Activated CD4-positive, alpha-beta memory T cell treated with anti-CD3 and anti-CD28 coated beads, Interleukin-2, amount 10 ng/mL, durations not matched to agents 7 days and 5 days (primary cell): ENCODE results near the gene ZNF426. TPM values are rescaled to one million over a fixed set of nuclear protein-coding genes. Genes with fewer than 3 reads are reported as not detected.

ENCODE experiments used
- total RNA-seq, 2 experiments: library from RNA; stranded (reverse); gene quantifications; one replicate each; pipeline ENCODE4 v1.2.3, GENCODE V29; 2021

Gene ZNF426
- total RNA-seq, 2 experiments from 2014 or later: 15.5 to 16.1 TPM

Other genes starting within 250 kb of the ZNF426 start
- 10 to 100 TPM; 10.7 to 11.7 TPM for gene ZNF699, start 228.8 kb downstream of the ZNF426 start, total RNA-seq
- gene ZNF559, start 214.5 kb downstream of the ZNF426 start, total RNA-seq: 10 to 100 TPM; 15.6 to 18.5 TPM
- gene ZNF177, start 175.6 kb downstream of the ZNF426 start, total RNA-seq: under 1 TPM; 0.50 to 0.60 TPM
- gene ZNF266, start 103.1 kb downstream of the ZNF426 start, total RNA-seq: 10 to 100 TPM; 31.3 to 32.1 TPM
- not detected for gene ZNF560, start 40.0 kb downstream of the ZNF426 start, total RNA-seq
- 10 to 100 TPM; 40.5 to 44.6 TPM for gene ZNF121, start 45.9 kb upstream of the ZNF426 start, total RNA-seq
- 10 to 100 TPM; 27.0 to 29.0 TPM for gene ZNF561, start 82.6 kb upstream of the ZNF426 start, total RNA-seq
- 10 to 100 TPM; 18.8 to 22.5 TPM for gene ZNF562, start 136.5 kb upstream of the ZNF426 start, total RNA-seq
- 1 to 10 TPM; 6.5 to 6.7 TPM for gene ZNF846, start 230.1 kb upstream of the ZNF426 start, total RNA-seq